ENCODE data around the gene MAVS.

GRCh38 chr20:3901706-3902440 is 55.2 kb downstream of the MAVS start:
- TF ChIP-seq POLR2A (IDR thresholded peaks at IDR 0.05) (no peak), POLR2AphosphoS5 (IDR thresholded peaks at IDR 0.05) (no peak), CTCF (IDR thresholded peaks at IDR 0.05) (no peak)

All from transverse colon (tissue), 4 donors.